Mesenchymal stem cell (in vitro differentiated cells and primary cell): Measurements from ENCODE around the gene DENND10.
A peak's percentile ranks its signal among the peaks of the same experiment; 100 is the strongest.

Experiments used
- DNase-seq: peaks from one replicate; pipeline ENCODE4 v3.0.0-alpha.2; 2013
- H2AFZ ChIP-seq: one replicate; pipeline ENCODE4 v1.6.1; 2013; ENCODE audit warnings: low read depth, mild to moderate bottlenecking, control low read depth, inconsistent platforms, low read length, moderate library complexity
- H2AK5ac ChIP-seq: 2 replicates; pipeline ENCODE4 v1.6.1; 2013; ENCODE audit warnings: low read length, moderate library complexity, mild to moderate bottlenecking, inconsistent platforms; ENCODE audit not compliant: severe bottlenecking
- H2BK120ac ChIP-seq: one replicate; pipeline ENCODE4 v1.6.1; 2013; ENCODE audit warnings: low read depth, mild to moderate bottlenecking, inconsistent platforms, low read length, moderate library complexity
- H2BK12ac ChIP-seq, 2 experiments: one replicate each; pipeline ENCODE4 v1.6.1; 2013; ENCODE audit warnings: inconsistent platforms in 2 of 2, low read length in 2 of 2, mild to moderate bottlenecking in 2 of 2, moderate library complexity in 2 of 2, control low read depth in 1 of 2
- H2BK15ac ChIP-seq: one replicate; pipeline ENCODE4 v1.6.1; 2013; ENCODE audit warnings: mild to moderate bottlenecking, low read depth, inconsistent platforms; ENCODE audit not compliant: poor library complexity, severe bottlenecking
- H2BK5ac ChIP-seq: 2 replicates; pipeline ENCODE4 v1.6.1; 2013; ENCODE audit warnings: low read depth, mild to moderate bottlenecking, low read length, control low read depth, inconsistent platforms; ENCODE audit not compliant: poor library complexity, severe bottlenecking
- H3K14ac ChIP-seq, 2 experiments: one replicate each; pipeline ENCODE4 v1.6.1; 2013; ENCODE audit warnings: inconsistent platforms in 2 of 2, low read length in 2 of 2, control low read depth in 1 of 2, mild to moderate bottlenecking in 1 of 2, moderate library complexity in 1 of 2
- H3K18ac ChIP-seq, 2 experiments: one replicate each; pipeline ENCODE4 v1.6.1; 2013; ENCODE audit warnings: inconsistent platforms in 2 of 2, low read length in 2 of 2, control low read depth in 1 of 2, low read depth in 1 of 2, mild to moderate bottlenecking in 1 of 2
- H3K23ac ChIP-seq, 2 experiments: one replicate each; pipeline ENCODE4 v1.6.1; 2013; ENCODE audit warnings: inconsistent platforms in 2 of 2, low read length in 2 of 2, mild to moderate bottlenecking in 2 of 2, moderate library complexity in 2 of 2, control low read depth in 1 of 2
- H3K27ac ChIP-seq: 2 replicates; pipeline ENCODE4 v1.5.1; 2013; ENCODE audit warnings: mild to moderate bottlenecking, moderate library complexity, low read length, control low read depth, inconsistent platforms; ENCODE audit not compliant: poor library complexity, severe bottlenecking
- H3K27me3 ChIP-seq, 2 experiments: 2 replicates each; pipeline versions ENCODE4 v1.6.1 to v1.7.0; 2013; ENCODE audit warnings: low read length in 2 of 2, mild to moderate bottlenecking in 2 of 2, moderate library complexity in 2 of 2, control low read depth in 1 of 2, inconsistent platforms in 1 of 2; ENCODE audit not compliant: control insufficient read depth in 1 of 2, insufficient read depth in 1 of 2
- H3K36me3 ChIP-seq, 2 experiments: 2 replicates each; pipeline versions ENCODE4 v1.6.1 to v1.7.0; 2013; ENCODE audit warnings: low read length in 2 of 2, control low read depth in 1 of 2, inconsistent platforms in 1 of 2, low read depth in 1 of 2, mild to moderate bottlenecking in 1 of 2; ENCODE audit not compliant: insufficient read depth in 2 of 2, control insufficient read depth in 1 of 2
- H3K4ac ChIP-seq, 2 experiments: one replicate each; pipeline ENCODE4 v1.6.1; 2013; ENCODE audit warnings: inconsistent platforms in 2 of 2, low read length in 2 of 2, mild to moderate bottlenecking in 2 of 2, moderate library complexity in 2 of 2, control low read depth in 1 of 2, low read depth in 1 of 2
- H3K4me1 ChIP-seq: 2 replicates; pipeline ENCODE4 v1.6.1; 2013; ENCODE audit warnings: low read depth, low read length, control low read depth; ENCODE audit not compliant: control insufficient read depth, insufficient read depth
- H3K4me2 ChIP-seq: 2 replicates; pipeline ENCODE4 v1.6.1; 2013; ENCODE audit warnings: low read length, mild to moderate bottlenecking, inconsistent platforms; ENCODE audit not compliant: poor library complexity, severe bottlenecking
- H3K4me3 ChIP-seq, 2 experiments: 2 replicates each; pipeline versions ENCODE4 v1.5.1 to v1.7.0; 2013; ENCODE audit warnings: low read length in 2 of 2, mild to moderate bottlenecking in 2 of 2, control low read depth in 1 of 2, low read depth in 1 of 2; ENCODE audit not compliant: insufficient read depth in 1 of 2
- H3K79me1 ChIP-seq: replicated peaks from 2 replicates; pipeline ENCODE4 v1.6.1; 2013; ENCODE audit warnings: mild to moderate bottlenecking, control low read depth, low read length, inconsistent platforms; ENCODE audit not compliant: poor library complexity, severe bottlenecking
- H3K9ac ChIP-seq: 2 replicates; pipeline ENCODE4 v1.7.0; 2013; ENCODE audit warnings: mild to moderate bottlenecking, low read length, moderate library complexity
- H3K9me3 ChIP-seq: 2 replicates; pipeline ENCODE4 v1.7.0; 2013; ENCODE audit warnings: mild to moderate bottlenecking, low read length; ENCODE audit not compliant: control insufficient read depth
- H4K8ac ChIP-seq: one replicate; pipeline ENCODE4 v1.6.1; 2013; ENCODE audit warnings: inconsistent platforms, mild to moderate bottlenecking, low read length, moderate library complexity
- H4K91ac ChIP-seq: one replicate; pipeline ENCODE4 v1.6.1; 2013; ENCODE audit warnings: mild to moderate bottlenecking, low read length, inconsistent platforms
- WGBS: methylation state at CpG from one replicate; pipeline ENCODE4 v1.1.7; 2013; ENCODE audit warnings: mixed read lengths; 5-methylcytosine and 5-hydroxymethylcytosine counted together

DENND10 gene

DNA sequence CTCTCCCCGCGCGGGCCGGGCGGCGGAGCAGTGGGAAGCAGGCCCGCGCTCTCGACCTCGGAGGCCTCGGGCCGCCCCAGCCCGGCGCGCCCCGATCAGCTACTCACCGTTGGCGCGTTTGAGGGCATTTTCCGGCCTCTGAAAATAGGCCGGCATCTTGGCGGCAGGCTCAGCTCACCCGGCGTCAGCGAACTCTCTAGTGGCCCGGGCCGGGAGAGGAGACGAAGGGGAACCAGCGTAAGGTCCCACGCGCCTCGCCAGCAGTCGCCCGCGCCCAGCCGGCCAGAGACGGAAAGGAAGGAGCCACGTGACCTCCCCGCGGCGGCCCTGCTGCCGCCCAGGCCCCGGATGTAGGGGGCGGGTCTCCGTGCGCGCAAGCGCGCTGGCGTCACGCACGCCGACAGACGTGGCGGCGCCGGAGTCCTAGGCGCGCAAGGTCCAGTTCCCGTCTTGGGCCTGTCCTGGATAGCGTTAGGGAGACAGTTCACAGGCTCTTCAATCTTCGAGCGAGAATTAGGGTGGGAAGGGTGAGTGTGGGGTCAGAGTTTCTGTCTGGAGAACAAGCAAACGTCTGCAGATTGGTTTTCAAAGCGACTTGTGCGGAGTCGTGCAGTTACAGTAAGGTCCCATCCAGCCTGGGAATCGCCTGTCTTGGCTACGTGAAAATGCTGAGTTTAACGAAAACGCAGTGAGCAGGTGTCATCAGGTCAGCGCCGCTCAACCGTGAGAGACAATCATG, 23.2 kb upstream of the DENND10 start, which contains the start of gene EIF3A:
EIF3A (minus strand) TSS at position 297 of the 739 bp plus-strand sequence; CDS start at position 156, 141 bp downstream.
- Histone ChIP-seq H2AK5ac (peak within 1 kb of the TSS; percentile 89), H3K27me3 (no peaks in the 10 kb centered on the region), H3K4me2 (peak within 1 kb of the TSS; percentile 67), H3K18ac (peak within 1 kb of the TSS; percentile 88 to 99), H3K36me3 (peaks cover 0 to 5% of the 10 kb centered on the region in 2 experiments), H4K8ac (peak within 1 kb of the TSS; percentile 94), H3K27ac (peak within 1 kb of the TSS; percentile 92), H3K79me1 (peaks cover 1% of the 10 kb centered on the region), H2BK120ac (peak within 1 kb of the TSS; percentile 58), H3K4ac (peak within 1 kb of the TSS; percentile 89 to 100), H3K14ac (peak within 1 kb of the TSS in 1 of 2 experiments; percentile 99), H2AFZ (peak within 1 kb of the TSS; percentile 63), H3K4me1 (no peaks in the 10 kb centered on the region), H2BK5ac (peak within 1 kb of the TSS; percentile 81), H2BK15ac (peak within 1 kb of the TSS; percentile 55), H3K9me3 (no peaks in the 10 kb centered on the region), H3K9ac (peak within 1 kb of the TSS; percentile 100), H3K4me3 (peak within 1 kb of the TSS; percentile 84 to 87), H4K91ac (peak within 1 kb of the TSS; percentile 67), H2BK12ac (peak within 1 kb of the TSS in 1 of 2 experiments; percentile 71), H3K23ac (peak within 1 kb of the TSS; percentile 42 to 98)
- DNase-seq = peak; percentile 93
- under 1% methylated on average over 67 of the region's 74 CpGs for WGBS

DNA sequence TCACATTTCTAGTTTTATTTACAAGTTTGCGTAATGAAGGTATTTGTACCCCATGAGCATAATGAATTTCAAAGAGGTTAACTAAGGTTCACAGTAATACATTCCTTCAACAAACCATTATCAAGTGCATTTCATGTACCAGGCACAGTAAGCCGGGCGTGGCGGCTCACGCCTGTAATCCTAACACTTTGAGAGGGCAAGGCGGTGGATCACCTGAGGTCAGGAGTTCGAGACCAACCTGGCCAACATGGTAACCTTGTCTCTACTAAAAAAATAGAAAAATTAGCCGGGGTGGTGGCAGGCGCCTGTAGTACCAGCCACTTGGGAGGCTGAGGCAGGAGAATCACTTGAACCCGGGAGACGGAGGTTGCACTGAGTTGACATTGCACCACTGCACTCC, 19.0 kb upstream of the DENND10 start:
- H2AK5ac ChIP-seq = no peak overlapping the region
- no peak overlapping the region for H3K4me2 ChIP-seq
- no peak overlapping the region for H2BK5ac ChIP-seq
- no peak overlapping the region for H2BK120ac ChIP-seq
- no peak overlapping the region for H2AFZ ChIP-seq
- H3K18ac ChIP-seq = no peak overlapping the region
- no peaks in the 10 kb centered on the region for H3K36me3 ChIP-seq
- no peak overlapping the region for H3K9ac ChIP-seq
- DNase-seq = no peak
- no peak overlapping the region for H3K23ac ChIP-seq
- H4K91ac ChIP-seq = no peak overlapping the region
- no peaks in the 10 kb centered on the region for H3K4me1 ChIP-seq
- WGBS = 95% methylated on average over 11 of the region's 11 CpGs
- H3K4me3 ChIP-seq = no peak overlapping the region
- H3K4ac ChIP-seq = no peak overlapping the region
- no peak overlapping the region for H3K27ac ChIP-seq
- H4K8ac ChIP-seq = no peak overlapping the region
- H3K14ac ChIP-seq = no peak overlapping the region
- no peak overlapping the region for H2BK15ac ChIP-seq
- H3K27me3 ChIP-seq = no peaks in the 10 kb centered on the region
- peaks cover 1% of the 10 kb centered on the region for H3K79me1 ChIP-seq
- H3K9me3 ChIP-seq = no peaks in the 10 kb centered on the region
- H2BK12ac ChIP-seq = no peak overlapping the region

DNA sequence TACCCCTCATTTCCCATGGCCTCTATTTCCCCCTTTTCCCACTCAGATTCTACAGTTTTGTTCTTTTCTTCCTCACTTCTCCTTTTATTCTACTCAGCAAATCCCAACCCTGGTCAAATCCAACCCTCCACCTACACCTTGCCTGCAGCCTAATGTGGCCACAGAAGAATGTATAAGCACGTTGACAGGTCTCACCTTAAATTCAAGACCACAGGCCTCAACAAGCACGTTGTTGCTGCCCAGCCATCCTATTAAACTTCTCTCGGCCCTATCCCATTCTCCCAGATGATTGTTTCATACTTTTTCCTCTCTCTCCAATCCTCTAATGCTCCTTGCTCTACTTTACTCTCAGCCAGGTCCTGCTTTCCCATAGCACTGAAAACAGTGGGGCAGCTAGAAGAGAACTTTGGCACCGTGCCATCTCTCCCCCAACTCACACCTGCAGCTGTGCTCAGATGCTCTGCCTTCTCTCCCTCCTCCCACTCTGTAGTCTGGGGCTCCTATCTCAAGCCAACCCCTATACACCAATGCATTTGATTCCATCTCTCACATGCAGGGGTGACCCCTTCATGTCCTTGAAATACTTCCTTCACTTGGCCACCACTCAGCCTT, 16.5 kb upstream of the DENND10 start:
- H3K4ac ChIP-seq = no peak overlapping the region
- H3K4me2 ChIP-seq = no peak overlapping the region
- no peak overlapping the region for H3K9ac ChIP-seq
- H3K36me3 ChIP-seq = no peaks in the 10 kb centered on the region
- 91% methylated on average over 4 of the region's 4 CpGs for WGBS
- H3K18ac ChIP-seq = no peak overlapping the region
- no peak overlapping the region for H2AK5ac ChIP-seq
- H4K8ac ChIP-seq = no peak overlapping the region
- H2BK12ac ChIP-seq = no peak overlapping the region
- H3K23ac ChIP-seq = no peak overlapping the region
- no peaks in the 10 kb centered on the region for H3K79me1 ChIP-seq
- H3K14ac ChIP-seq = no peak overlapping the region
- no peak overlapping the region for H3K27ac ChIP-seq
- H4K91ac ChIP-seq = no peak overlapping the region
- no peak overlapping the region for H2AFZ ChIP-seq
- no peak for DNase-seq
- no peak overlapping the region for H2BK15ac ChIP-seq
- H2BK5ac ChIP-seq = no peak overlapping the region
- H3K9me3 ChIP-seq = no peaks in the 10 kb centered on the region
- no peaks in the 10 kb centered on the region for H3K4me1 ChIP-seq
- no peak overlapping the region for H3K4me3 ChIP-seq
- H2BK120ac ChIP-seq = no peak overlapping the region
- no peaks in the 10 kb centered on the region for H3K27me3 ChIP-seq

DNA sequence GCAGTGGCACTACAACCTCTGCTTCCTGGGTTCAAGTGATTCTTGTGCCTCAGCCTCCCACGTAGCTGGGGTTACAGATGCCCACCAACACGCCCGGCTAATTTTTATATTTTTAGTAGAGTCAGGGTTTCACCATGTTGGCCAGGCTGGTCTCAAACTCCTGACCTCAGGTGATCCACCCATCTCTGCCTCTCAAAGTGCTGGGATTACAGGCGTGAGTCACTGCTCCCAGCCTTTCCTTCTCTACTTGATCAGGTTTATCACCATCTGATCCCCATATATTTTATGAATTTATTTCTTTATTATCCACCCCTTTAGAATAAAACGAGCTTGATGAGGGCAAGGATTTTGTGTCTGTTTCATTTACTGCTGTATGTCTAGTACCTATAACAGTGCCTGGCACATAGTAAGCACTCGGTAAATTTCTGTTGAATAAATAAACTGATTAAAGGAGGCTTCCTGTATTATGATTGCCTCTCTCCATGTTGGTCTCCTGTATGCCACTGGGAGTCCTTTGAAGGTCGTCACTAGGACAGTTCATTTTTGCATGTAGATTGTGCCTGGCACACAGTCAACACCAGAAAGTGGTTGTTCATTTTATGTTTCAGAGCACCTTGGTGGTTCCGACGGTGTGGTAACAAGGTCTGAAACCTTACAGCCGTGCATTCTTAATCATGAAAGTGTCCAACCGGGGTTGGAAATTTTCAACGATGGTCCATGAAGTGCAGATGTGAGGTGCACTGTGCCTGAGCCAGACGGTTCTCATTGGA, 13.7 kb upstream of the DENND10 start:
- H3K36me3 ChIP-seq = no peaks in the 10 kb centered on the region
- H3K4me2 ChIP-seq = no peak overlapping the region
- no peak overlapping the region for H4K8ac ChIP-seq
- no peak overlapping the region for H3K18ac ChIP-seq
- H3K79me1 ChIP-seq = no peaks in the 10 kb centered on the region
- H3K27ac ChIP-seq = no peak overlapping the region
- no peak for DNase-seq
- H3K23ac ChIP-seq = no peak overlapping the region
- H3K9me3 ChIP-seq = no peaks in the 10 kb centered on the region
- WGBS = 94% methylated on average over 13 of the region's 13 CpGs
- H2AK5ac ChIP-seq = no peak overlapping the region
- no peak overlapping the region for H4K91ac ChIP-seq
- H2BK120ac ChIP-seq = no peak overlapping the region
- H3K14ac ChIP-seq = no peak overlapping the region
- no peaks in the 10 kb centered on the region for H3K27me3 ChIP-seq
- no peak overlapping the region for H2BK5ac ChIP-seq
- H3K4me3 ChIP-seq = no peak overlapping the region
- no peak overlapping the region for H2BK15ac ChIP-seq
- H3K9ac ChIP-seq = no peak overlapping the region
- H2AFZ ChIP-seq = no peak overlapping the region
- no peaks in the 10 kb centered on the region for H3K4me1 ChIP-seq
- no peak overlapping the region for H2BK12ac ChIP-seq
- no peak overlapping the region for H3K4ac ChIP-seq
